GM12874 (cell line): Measurements from ENCODE around the gene LAMA4.

Experiments
- CTCF ChIP-seq: IDR thresholded peaks from 2 replicates; pipeline ENCODE4 v1.5.1; 2011; ENCODE audit warnings: low read depth, mild to moderate bottlenecking, control low read depth, low read length, moderate library complexity; ENCODE audit not compliant: insufficient read depth

Gene LAMA4

GRCh38 chr6:112062966-112063365 lies 191.4 kb downstream of the LAMA4 start:
- TF ChIP-seq CTCF = no peak

- no peak for TF ChIP-seq CTCF
Observed at GRCh38 chr6:112061605-112062004, 192.8 kb downstream of the LAMA4 start.
